NCI-H2227 (cell line): Measurements from ENCODE around the gene MTA1.

ENCODE experiments used
- DNase-seq: peaks from one replicate; lab custom pipeline; 2025; ENCODE audit not compliant: unreplicated experiment; lab: John Stamatoyannopoulos, UW

The MTA1 gene

DNA sequence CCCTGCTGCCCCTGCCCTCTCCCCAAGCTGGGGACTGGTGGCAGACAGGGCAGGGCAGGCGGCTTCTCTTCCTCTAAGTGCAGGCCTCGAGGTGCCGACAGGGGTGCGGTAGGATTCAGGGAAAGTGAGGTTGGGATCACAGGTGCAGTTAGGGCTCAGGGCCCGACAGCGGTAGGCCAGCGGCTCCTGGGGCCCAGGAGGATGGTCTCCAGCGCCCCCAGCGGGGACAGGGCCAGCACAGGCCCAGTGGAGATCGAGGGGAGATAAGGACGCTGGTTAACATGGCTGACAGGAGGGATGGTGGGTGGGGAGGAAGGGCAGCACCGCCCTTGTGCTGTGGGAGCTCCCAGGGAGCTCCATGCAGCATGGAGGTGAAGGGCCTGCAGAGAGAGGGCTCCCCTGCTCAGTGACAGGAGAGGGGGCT is 66.1 kb downstream of the MTA1 start:
- no peak for DNase-seq

DNA sequence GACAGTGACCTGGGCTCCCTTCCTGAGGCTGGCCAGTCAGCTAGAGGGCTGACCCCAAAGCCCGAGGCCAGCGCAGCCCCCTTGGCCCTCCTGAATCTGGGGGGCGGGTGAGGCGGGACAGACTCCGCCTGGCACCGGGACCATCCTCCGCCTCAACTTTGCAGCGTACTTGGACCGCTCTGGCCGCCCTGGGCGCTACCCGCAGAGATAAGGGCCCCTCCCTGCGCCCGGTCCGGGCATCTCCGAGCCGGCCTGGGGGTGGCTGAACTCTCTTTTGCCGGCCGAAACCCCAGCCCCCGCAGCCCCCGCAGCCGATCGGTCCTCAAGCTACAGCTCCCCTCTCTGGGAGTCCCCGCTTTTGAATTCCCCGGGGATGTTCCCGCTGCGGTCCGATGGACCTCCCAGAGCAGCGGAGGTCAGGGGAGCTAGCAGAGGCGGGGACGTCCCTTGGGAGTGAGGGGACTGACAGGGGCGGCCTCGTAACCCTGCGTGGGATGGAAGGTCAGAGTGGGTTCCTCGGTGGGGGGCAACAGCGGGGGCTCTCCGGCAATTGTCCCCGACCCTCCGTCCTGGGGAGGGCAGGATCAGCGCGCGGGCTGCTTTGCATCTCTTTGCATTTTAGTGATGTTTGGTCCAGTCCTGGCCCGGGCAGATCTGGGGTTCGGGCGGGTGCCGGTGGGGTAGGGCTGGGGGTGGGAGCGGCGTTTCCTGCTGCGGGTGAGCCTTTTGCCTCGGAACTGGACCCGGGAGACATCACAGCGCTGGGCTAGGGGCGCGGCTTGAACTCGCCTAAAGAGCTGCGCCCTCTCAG is 66.7 kb downstream of the MTA1 start, which contains the start of gene CRIP1:
CRIP1 (plus strand) TSS at position 724 of the 811 bp plus-strand sequence. CDS start 374 bp downstream, outside the sequence.
- DNase-seq, result no peak

DNA sequence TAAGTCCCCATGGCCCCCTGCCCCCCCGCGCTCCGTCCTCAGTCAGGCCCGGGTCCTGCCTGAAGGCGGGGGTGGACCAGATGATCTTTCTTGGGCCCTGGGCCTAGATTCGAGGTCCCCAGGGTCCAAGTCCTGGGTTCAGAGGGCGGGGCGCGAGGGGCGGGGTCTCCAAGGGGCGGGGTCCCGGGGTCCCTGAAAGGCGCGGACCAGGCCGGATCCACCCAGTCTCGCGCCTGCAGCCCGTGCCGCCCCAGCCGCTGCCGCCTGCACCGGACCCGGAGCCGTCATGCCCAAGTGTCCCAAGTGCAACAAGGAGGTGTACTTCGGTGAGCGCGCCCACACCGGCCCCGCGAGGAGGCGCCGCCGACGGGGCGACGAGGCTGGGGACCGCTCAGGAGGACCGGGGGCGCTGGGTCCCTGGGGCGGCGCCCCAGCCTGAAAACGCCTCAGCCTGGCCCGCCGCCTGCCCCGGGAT is 67.4 kb downstream of the MTA1 start:
- DNase-seq, result no peak

DNA sequence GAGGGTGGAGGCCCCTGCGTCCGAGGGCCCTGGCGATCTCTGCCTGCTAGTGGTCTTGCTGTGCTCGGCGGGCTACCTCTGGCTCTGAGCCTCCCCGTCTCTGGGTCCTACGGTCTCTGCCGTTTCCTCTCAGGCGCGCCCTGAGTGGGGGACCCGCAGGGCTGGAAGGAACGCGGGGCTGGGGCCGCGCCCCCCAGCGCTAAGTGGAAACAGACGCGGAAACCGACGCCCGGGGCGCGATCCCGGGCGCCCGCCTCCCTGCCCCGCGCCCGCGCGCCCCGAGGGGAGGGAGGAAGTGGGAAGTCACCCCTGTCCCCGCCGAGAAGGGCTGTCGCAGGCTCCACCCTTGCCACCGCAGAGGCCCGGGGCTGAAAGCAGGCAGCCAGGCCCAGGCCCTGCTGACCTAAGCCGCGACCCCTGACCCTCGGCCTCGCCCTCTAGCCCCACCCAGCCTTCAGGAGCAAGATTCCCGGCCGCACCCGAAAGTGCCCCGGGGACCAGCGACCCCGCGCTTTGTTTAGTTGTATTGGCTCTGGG is 67.9 kb downstream of the MTA1 start:
- DNase-seq, result peak; percentile 32

DNA sequence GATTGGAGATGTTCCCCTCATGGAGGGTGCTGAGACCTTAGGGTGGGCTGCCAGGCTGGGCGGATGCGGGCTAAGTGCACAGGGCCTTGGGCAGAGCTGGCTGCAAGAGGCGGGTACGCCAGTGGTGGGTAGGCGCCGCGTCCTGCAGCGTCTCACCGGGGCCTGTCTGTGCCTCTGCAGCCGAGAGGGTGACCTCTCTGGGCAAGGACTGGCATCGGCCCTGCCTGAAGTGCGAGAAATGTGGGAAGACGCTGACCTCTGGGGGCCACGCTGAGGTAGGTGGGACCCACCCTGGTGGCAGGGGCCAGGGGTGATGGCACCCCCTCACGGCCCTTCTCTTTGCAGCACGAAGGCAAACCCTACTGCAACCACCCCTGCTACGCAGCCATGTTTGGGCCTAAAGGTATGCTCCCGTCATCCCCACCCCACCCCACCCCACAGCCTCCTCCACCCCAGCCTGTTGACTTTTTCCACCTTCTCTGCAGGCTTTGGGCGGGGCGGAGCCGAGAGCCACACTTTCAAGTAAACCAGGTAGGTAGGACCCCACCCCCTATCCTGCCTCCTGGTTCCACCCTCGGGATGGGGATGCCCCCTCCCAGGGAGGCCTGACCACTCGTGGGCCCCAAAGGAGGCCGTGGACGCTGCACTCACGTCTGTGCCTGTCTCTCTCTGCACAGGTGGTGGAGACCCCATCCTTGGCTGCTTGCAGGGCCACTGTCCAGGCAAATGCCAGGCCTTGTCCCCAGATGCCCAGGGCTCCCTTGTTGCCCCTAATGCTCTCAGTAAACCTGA is 68.6 kb downstream of the MTA1 start:
- no peak for DNase-seq

DNA sequence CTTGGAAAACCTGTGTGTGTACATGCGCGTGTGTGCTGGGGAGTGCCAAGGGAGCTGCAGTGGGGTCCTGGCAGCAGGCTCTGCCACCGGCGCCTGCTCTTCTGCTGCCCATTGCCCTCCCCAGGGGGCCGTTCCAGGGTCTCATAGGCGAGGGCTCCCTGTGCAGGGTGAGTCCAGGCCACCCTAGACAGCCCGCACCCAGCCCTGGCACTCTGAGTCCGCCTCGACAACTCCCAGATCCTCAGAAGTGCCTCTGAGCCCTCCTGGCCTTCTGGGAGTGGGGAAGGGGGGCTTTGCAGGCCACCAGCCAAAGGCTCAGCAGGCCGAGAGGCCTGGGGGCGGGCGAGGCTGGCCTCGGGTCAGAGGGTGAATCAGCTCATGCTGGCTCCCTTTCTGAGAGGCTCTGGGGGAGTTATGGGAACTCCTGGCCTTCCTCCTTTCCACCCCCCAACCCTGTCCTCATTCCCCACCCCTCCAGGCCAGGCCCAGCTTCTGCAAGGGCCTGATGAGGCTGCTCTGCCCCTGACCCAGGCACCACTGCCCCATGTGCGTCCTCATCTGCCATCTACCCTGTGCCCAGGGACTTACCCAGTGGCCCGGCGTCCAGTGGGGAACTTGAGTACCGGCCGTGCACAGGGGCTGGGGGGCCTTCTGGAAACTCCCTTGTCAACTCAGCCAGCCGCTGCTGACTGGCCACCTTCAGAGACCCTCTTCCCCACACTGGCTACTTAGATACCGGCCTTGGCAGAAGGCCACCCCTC is 69.3 kb downstream of the MTA1 start:
- no peak for DNase-seq

DNA sequence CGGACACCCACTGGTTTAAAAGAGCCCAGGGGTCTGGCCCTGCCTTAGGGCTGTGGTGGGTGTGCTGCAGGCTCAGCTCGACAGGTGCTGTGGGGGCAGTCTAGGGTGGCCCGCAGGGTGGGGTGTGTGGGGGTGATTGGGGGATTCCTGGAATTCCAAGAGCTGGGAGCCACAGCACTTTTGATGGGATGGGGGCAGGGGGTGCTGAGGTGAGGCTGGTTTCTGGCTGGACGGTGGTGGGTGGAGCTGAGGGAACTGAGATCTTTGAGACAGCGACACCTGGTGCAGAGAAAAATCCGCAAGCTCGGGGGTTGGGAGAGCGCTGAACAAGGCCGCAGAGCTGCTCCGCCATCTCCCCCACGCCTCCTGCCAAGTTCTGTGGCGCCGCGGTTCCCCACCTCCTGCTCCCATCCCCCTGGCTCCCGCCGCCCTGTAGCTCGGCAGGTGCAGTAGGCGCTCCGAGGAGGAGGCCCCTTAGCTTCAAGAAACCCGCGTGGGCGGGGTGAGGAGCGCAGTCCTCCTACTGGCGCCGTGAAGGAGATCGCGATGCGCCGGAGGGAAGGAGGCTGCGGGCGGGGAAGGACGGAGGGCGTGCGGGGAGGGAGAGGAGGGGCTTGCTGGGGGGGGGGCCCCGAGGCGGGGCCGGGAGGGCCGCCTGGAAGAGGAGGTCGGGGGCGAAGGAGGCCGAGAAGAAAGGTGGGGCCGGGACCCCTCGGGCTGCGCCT is 70.1 kb downstream of the MTA1 start:
- DNase-seq, result peak; percentile 95

DNA sequence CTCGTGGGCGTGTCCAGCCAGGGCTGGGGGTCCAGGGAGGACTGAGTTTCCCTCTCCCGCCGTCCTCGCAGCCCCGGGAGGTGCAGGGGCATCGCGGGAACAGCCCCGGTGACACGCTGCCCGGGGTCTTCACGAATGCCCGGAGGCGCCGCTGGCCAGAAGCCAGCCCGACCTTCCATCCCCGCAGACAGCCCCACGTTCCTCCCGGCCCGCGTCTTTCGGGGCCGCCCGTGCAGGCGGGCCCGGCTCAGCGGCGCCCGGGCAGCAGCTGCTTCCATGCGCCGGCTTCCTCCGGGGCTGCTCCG is 70.6 kb downstream of the MTA1 start:
- DNase-seq, result no peak

DNA sequence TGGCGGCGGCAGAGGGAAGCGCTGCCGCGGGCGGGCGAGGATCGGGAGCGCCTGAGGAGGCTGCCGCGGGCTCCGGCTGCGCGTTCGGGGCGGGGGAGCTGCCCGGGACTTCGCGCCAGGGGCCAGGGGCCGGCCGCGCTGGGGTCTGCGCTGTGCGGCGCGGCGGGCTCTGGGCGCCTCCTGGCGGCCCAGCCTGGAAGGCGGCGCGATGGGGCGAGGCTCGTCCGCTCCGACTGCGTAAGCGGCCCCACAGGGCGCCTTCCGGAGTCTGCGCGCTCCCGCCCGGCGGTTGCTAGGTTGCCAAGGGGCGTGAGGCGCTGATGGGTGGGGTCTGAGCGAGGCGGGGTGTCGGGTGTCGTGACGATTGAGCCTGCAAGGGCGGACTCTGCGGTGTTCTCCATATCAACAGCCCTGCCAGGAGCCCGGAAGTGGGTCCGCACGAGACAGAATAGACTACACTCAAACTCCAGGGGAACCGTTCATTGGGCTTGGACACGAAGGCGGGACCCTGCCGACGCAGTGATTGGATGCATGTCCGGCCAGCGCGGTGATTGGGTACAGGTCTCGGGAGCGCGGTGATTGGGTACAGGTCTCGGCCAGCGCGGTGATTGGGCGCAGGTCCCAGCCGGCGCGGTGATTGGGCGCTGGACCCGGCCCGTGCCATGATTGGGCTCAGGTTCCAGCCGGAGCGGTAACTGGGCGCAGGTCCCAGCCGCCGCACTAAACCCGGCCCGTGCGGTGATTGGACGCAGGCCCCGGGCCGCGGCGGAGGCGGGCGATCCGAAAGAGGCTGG is 71.1 kb downstream of the MTA1 start, which contains the start of gene TEDC1:
TEDC1 (plus strand) TSS at position 675 of the 794 bp plus-strand sequence. CDS start 130 bp downstream, outside the sequence.
- DNase-seq, result peak; percentile 100

DNA sequence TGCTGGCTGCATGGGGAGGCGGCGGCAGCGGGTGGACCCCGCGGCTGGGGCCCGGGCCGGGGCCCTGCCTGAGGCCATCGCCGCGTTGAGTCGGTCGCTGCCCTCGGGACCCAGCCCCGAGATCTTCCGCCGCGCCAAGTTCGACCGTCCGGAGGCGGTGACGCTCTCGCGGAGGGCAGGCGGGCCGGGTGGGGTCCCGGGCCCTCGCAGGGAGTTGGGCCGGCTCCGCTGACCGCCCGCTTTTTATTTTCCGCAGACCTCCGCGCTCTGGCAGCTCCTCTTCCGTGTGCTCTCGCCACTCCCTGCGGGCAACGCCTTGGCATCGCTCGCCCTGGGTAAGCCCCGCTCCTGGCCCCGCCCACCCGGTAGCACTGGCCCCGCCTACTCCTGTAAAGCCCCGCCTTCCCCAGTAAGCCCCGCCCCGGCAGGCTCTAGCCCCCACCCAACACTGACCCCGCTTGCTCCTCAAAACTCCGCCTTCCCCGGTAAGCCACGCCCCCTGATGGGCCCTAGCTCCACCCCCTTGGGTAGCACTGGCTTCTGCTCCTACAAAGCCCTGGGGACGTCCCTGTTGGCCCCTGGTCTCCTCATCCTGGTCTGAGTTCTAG is 71.8 kb downstream of the MTA1 start:
- peak; percentile 74 for DNase-seq

DNA sequence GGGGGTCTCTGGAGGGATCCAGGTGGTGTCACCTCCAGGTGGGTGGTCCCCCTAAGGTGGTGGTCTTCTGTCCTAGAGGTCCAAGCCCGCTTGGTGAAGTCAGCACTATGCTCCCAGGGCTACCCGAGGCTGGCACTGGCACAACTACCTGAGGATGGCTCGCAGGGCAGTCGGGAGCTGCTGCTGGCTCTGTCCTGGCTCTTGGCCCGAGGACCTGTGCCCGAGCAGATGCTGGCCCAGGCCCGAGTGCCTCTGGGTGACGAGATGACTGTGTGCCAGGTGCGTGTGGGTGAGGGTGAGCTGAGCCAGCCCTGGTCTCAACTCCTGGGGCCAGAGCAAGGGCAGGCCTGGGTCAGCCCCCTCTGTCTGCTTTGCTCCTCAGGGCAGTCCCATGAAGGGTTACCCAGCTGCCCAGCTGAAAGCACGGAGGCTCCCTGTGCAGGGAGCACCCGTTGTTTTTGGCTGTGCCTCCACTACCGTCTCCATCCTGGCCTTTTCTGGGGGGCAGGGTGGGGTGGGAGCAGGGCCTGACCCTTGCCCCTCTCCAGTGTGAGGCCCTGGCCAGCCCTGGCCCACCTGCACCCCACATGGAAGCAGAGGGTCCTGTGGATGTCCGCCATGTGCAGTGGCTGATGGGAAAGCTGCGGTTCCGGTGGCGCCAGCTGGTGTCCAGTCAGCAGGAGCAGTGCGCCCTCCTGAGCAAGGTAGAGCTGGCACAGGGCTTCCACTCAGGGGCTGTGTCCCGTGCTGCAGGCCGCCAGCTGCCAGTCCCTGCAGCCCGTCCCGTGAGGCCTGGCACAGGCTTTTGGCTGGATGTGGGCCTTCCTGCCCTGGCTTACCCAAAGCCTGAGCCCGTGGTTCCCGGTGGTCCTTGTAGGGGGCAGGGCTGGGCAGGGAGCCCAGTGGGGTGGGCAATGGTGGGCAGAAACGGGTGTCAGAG is 72.7 kb downstream of the MTA1 start:
- no peak for DNase-seq

DNA sequence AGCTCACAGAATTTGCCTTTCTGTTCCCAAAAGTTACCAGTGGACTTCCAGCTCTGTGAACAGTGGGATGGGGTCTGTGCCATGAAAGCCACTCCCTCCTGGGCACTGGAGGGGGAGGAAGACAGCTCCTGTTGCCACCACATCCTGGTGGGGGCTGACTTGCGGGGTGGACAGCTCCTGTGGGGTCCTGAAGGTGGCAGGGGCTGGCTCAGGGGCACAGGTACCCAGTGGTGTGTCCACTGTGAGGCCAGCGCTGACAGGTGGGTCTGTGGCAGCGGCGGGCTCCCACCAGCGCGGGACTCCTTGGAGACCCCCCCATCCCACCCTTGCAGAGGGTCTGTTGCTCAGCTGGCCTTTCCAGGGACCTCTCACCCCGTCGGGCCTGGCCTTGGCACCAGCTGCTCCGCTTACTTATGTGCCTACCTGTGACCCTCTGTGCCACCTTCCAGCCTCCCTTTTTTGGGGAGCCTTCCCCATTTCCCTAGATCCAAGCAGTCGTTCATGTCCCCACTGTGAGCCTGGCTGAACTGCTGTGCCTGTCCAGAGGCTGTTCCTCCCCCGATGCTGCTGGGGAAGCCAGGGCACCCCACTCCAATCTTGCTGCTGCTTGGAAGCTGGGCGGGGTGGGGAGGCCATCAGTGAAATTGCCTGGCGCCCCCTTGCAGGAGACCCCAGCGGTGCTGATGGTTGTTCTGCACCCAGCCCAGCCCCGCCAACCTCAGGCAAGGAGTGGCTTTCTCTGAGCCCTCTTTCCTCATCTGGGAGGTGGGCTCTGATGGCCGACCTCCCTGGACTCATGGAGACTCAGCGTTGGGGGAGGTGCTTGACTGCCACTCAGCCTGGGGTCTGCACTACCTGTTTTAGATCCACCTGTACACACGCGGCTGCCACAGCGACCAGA is 73.6 kb downstream of the MTA1 start:
- DNase-seq, result no peak

DNA sequence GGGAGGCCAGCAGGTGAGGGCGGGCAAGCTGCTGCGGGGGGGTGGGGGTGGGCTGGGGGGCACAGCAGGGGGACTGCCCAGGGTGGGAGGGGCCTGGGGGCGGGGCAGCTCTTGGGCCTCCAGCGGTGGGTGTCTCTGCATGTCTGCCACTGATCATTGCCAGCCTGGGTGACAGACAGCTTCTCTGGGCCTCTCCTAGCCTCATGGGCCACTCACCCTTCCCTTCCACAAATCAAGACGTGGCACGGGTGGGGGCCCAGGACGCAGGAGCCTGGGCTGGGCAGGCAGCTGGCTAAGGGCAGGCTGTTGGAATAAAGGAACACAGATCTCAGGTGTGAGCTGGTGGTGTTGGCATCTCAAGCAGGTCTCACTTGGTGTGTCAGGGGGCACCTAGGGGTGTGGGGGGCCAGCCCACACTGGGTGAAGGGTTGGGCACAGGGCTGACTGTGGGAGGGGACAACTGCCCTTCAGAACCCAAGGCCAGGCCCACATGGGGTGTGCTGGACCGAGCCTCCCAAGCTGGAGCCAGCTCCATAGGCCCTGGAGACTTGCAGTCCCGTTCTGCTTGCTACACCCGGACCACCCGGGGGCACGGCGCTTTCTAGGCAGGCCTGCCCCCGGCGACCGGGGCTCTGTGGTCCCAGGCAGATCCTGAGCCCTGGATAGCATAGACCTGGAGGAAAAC is 74.4 kb downstream of the MTA1 start:
- no peak for DNase-seq

DNA sequence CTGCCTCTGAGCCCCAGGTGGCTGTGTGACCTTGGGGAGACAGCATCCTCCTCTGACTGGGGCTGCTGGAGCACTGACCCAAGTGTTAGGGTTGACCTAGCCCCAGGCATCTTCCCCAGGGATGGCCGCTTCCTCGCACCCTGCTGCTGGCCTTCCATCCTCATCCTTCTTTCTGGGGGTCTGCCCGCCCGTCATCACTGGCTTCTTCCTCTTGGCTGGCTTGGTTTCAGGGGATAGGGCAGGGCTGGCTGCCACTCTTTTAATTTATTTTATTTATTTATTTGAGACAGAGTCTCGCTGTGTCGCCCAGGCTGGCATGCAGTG is 74.9 kb downstream of the MTA1 start:
- DNase-seq, result no peak

DNA sequence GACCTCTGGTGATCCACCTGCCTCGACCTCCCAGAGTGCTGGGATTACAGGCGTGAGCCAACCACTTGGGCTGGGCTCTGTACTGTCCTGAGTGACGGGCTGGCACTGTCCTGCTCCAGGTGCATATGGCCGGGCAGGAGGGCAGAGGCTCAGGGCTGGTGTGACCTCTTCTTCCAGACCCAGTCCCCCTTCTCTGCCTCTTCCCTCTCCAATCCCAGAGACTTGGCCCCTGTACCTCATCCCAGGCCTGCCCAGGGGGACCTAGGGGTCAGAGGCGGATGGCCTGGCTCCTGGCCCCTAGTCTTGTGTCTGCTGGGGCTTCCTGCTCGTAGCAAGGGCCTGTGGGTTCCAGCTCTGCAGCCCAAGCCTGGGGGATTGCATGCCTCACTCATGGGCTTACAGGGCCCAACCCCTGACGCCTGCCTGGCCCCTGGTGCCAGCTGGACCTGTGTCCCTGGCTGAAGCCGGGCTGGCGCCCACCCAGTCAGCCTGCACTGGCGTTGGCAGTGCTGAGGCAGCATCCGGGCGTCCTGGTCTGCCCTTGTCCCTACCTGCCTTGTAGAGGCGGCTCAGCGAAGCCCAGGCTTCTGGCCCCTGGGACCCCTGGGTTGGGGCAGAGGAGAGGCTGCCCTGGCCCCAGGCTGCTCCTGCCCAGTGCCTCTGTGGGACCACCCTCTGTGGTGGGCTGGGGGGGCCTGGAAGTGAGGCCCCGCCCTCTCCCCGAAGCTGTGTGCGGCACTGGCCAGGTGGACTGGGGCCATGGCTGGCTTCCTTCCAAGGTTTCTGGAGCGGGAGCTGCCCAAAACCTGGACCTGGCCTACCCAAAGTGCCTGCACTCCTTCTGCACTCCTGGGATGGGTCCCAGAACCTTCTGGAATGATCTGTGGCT is 75.7 kb downstream of the MTA1 start:
- DNase-seq, result no peak
